GM15510 (cell line): ENCODE measurements around the gene COL6A1.

Experiments used
- POLR2A ChIP-seq: IDR thresholded peaks from 3 replicates; pipeline ENCODE4 v1.6.1; 2011; ENCODE audit warnings: borderline replicate concordance; ENCODE audit not compliant: insufficient read length; ENCODE audit errors: extremely low read depth

COL6A1 gene

DNA sequence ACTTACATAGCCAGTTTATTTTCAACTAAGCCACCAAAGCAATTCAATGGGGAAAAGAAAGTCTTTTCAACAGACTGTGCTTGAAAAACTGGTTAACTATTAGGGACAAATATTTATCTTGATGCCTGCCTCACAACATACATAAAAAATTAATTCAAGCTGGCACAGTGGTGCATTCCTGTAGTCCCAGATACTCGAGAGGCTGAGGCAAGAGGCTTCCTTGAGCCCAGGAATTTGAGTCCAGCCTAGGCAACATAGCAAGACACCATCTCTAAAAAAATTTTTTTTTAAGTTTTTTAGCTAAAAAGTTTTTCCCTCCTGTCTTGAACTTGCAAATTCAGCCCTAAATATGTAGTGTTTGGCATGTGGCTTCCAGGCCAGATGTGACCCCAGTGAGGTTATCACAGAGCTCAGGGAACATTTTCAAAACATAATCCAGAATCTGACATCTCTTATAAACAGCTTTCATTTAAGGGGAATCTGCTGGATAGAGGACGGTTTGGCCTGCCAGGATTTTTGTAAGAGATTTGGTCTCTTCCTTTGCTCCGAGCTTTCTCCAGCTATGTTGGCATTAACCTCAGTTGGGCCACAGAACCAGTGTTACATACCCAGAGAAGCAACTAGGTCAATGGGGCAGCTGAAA lies 46.4 kb downstream of the COL6A1 start:
- TF ChIP-seq POLR2A = no peak

DNA sequence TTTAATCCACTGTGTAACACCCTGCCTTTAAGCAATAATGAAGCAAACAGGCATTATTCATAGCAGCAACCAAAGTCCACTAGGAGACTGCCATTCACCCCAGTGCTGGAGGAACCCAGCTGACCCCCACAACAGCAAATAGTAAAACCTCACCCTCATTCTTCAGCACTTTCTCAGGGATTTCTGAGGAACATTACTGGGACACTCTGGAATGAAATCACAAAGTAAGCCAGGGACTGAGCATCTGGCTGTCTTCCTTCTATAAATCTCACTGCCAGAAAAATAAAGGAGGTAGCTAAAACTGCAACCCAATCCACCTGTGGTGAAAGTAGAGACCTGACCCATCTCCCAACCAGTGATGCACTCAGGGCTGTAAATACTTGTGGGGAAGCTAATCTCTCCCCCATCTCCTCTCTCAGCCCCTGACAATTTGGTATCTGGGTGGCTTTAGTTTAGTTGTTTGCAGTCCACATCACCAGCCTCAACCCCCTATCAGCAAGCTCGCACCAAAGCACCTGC lies 47.1 kb downstream of the COL6A1 start:
- TF ChIP-seq POLR2A = no peak

DNA sequence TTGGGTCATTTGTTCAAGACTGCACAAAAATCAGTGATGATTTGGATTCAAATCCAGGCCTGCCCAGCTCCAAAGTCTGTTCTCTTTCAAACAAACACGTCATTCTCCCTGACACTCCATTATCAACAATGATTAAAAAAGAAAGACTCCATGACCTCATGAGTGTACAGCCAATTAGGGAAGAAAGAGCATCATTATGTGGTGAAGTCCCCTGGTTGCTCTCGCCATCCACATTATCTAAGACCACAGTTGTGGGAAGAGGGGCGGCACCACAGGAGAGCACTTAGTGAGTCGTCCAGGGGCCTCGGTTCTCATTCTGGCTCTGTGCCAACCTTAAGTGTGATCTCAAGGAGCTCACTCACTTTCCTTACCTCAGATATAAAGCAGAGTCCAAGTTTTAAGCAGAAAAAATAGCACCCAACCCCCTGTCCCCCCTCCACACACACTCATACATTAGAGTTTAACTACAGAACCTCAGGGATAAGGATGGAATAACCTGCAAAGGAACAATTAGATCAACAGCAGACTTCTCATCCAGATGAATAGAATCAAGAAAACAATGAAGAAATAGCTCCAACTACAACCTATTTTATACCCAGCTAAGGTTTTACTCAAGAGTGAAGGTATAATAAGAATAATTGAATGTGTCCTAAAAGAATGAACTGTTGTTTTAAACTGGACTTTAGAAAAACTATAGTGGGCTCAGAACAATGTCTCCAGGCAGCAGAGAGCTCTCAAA lies 47.8 kb downstream of the COL6A1 start:
- no peak for TF ChIP-seq POLR2A

DNA sequence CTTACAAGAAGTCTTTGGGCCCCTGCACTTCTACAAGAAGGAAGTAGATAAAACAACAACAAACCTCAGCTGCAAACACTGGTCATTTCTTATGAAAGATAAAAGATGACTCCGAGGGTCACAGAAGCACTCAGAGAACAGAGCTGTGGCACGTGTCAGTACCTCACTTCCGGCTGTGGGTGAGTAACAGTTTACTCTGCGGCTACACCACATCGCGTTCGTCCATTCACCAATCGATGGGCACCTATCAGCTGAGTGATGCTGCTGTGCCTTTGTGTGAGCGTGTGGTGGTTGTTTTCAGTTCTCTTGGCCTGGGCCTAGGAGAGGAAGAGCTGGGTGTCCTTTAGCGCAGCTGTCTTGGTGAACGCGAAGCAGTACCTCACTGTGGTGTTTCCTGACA lies 49.9 kb downstream of the COL6A1 start:
- TF ChIP-seq POLR2A = no peak

DNA sequence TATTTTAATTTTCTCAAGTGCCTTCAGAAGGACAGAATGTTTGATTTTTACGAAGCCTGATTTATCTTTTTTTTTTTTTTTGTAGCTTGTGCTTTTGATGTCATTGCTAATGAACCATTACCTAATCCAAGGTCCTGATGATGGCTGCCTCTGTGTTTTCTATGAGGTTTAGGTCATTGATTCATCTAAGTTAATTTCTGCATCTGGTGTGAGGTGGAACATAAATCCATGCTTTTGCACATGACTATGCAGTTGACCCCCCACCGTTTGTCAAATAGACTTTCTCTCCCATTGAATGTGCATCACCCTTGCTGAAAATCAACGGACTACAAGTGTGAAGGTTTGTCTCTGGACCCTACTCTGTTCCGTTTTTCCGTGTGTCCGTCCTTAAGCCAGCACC lies 50.5 kb downstream of the COL6A1 start:
- TF ChIP-seq POLR2A = no peak

DNA sequence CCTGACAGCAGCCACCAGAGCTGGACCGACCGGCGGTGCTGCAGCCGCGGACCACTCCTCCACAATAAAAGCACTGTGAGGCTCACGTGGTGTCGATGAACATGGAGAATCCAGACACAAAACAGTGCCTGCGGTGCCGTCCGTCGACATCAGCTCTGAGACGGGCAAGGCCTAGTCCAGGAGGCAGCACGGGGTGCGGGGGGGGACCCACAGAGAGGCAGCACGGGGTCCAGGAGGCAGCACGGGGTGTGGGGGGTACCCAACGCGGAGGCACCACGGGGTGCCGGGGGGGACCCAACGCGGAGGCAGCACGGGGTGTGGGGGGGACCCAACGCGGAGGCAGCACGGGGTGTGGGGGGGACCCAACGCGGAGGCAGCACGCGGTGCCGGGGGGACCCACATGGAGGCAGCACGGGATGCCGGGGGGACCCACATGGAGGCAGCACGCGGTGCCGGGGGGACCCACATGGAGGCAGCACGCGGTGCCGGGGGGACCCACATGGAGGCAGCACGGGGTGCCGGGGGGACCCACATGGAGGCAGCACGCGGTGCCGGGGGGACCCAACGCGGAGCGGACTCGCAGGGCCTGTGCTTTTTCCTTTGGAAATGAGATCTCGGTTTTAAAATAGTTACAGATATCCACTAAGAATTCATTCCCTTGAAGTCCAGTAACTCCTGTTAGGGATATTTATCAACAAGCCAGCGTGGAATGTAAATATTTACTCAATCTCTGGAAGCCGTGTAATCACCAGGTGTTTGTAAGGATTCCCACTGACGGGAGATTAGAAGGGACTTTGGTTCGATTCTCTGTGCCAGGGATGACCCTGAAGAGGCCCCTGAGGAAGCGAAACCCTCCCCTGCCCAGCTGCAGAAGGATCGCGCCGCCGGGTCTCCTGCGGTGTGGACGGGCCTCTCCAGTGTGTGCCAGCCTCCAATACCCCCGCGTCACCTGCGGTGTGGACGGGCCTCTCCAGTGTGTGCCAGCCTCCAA lies 52.1 kb downstream of the COL6A1 start:
- no peak for TF ChIP-seq POLR2A

DNA sequence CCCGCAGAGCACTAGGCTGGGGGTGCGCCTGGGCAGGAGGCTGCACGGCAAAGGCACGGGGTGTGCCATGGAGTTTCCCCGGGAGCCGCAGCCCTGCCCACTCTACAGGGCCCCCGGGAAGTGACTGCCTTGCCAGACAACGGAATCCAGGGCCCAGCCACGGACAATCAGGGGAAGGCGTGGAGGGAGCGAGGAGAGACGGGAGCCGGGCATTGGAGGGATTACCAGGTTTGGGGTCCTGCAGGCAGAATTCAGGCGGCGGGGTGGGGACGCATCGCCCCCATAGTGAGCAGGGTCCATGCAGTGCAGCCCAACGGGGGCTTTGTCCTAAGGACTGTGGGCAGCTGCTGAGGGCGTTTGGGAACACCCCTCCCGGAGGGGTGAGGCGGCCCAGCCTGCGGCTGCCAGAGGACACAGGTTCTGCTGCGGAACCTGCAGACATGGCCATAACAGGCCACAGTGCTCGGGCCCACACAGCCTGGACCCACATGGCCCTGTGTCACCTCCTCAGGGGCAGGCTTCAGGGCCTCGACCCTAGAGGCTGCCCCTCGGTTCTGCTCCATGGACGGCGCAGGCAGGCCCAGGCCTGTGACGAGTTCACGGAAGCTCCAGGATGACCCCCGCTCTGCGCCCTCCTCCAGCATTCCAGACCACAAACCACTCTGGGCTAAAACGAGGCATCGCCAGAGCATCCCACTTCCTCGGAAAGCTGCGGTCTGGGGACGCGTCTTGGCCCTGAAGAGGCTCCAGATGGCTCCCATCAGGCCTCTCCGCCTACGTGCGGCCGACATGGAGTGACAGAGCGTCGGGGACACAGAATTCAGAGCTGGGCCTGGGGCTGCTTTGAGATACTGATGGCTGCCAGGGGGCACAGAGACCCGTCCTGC lies 54.5 kb downstream of the COL6A1 start:
- TF ChIP-seq POLR2A = no peak

DNA sequence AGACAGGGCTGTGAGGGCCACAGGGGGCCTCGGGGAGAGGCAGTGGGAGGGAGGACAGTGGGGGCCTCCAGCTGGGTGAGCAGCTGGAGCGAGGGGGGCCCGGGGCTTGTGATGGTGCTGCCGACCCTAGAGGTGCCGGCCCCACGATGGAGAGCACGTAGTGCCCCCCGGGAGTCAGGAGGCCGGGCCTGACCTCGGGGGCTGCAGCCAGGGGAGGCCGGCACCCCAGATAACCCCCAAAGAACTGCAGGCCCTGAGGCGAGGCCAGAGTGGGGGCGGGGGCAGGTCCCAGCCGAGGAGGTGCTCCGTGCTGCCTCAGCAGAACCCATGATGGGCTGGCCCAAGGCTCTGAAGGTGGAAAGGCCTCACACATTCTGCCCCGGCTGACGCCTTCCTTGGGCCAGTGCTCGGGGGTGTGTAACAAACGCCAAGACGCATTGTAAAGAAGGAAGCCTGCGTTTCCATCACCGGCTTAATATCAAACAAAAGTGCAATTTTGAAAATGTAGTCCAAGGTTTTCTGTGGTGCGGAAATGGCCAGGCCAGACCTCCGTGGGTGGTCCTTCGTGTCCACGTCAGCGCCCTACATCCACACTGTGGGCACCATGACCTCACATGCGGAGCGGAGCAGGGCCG lies 55.2 kb downstream of the COL6A1 start:
- no peak for TF ChIP-seq POLR2A

DNA sequence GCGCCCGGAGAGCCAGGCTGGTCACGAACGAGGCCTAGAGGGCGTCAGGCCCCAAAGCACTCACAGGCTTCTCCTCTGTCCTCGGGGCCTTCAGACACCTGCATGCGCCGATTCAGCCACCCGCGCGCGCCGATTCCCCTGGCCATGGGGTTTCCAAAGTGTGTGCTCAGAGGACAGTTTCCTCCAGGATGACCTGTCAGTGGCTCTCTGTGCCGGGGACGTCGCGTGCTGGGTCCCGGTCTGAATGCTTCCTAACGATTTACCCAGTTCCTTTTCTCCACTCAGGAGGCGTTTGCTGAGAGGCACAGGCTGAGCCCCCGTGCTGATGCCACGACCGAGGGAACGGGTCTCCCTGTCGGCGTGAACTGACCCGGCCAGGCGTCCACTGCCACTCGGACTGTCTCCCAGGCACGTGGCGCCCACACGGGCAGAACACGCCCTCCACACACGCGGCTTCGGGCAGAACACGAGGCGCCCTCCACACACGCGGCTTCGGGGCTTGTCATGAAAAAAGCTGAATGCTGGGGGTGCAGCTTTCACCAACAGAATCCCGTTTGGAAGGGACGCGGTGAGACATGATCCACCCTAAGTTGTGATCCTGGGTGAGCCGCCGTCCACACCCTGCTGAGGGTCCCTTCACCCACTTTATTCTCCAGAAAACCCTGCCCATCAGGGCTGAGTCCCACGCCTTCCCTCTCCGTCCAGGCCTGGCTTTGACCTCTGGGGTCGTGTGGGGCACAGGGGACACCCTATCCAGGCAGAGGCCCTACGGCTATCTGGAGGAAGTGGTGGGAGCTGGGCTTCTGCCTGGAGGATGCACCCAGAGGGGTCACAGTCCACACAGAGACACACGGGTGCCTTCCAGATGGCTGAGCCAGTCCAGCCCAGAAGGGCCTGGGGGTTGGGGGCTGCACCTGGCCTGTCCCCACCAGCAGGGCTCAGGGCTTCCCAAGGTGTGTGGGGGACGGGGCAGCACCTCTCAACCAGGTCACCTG lies 56.1 kb downstream of the COL6A1 start:
- no peak for TF ChIP-seq POLR2A

DNA sequence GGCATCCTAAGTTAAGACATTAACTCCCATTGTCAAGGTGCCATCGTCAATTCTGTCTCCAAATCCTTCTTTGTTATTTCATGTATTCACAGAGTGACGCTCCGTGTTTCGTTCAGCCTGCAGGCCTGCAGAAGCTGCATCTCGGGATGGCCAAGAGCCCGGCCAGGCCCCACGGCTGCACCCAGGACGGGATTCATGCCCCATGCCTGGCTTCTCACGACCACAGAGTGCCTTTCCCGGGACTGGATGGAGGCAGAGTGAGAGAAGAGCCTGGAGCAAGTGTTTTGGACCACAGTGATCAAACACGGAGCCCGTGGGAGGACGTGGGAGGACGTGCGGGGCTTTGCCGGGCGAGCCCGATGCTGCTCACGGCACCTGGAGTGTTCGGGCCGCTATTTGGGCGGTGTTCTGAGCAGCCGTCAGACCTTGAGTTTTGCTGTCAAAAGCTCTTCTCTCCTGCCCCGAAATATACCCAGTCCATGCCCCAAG lies 56.8 kb downstream of the COL6A1 start:
- TF ChIP-seq POLR2A = no peak

DNA sequence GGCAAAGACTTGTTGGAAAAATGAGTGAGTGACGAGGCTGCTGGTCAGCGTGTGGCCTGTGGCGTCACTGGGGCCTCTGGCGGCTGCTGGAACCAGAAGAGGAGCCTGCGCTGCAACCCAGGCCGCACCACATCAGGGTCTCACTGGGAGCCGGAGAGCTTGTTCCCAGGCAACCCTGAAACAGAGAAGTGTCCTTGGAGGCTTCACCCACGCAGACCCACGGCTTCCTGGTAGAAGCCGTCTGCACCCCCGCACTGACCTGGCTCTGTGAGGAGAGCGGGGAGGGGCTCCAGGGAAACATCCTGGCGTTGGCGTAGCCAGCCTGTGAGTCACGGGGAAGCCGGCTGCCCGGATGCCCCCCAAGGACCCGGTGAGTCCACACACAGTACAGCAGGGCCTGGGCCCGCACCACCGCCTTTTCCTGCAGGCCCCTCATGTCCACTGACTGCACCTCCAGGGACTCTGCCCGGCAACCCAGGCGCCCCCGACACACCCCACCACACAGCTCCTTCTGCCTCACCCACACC lies 57.4 kb downstream of the COL6A1 start:
- no peak for TF ChIP-seq POLR2A

DNA sequence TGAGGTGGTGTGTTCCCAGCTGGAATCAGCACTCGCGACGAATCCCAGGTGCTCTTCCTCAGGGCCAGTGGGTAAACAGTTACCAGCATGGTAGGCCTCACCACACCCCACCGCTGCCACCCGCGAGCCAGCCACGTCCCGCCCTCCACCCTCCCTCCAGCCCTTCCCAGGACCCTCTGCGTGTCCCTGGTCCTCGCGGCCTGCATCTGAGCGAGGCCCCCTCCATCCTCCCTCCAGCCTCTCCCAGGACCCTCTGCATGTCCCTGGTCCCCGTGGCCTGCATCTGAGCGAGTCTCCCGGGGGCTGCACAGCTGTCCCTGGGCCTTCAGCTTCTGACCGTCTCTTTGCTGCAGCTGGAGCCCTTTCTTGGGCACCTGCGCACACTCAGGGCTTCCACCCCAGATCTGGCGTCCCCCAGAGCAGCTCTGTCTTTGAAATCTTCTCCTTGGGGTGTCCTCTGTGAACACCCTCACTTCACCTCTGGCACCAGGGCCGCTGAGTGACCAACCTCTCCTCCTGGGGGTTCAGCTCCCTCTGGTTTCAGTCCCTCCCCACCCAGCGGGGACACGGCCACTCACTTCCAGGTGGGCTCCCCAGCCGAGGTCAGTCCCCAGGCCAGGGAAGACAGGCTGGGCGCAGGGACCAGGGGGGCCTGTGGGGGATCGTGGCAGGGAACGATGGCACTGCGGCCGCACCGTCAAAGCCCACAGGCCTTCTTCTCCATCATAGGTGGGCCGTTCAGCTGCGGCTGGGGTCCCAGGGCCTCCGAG lies 58.5 kb downstream of the COL6A1 start:
- TF ChIP-seq POLR2A = no peak

DNA sequence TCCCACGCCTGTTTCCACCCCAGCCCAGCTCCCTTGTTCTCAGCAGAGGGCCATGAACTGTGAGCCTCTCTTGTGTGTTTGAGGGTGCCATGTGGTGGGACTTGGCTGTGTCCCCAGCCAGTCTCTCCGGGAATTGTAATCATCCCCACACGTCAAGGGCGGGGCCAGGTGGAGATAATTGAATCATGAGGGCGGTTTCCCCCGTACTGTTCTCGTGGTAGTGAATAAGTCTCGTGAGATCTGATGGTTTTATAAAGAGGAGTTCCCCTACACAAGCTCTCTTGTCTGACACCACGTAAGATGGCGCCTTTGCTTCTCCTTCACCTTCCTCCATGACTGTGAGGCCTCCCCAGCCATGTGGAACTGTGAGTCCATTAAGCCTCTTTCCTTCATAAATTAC lies 59.1 kb downstream of the COL6A1 start:
- TF ChIP-seq POLR2A = no peak
